ENCODE measurements around the gene SUCLG1. TPM values are rescaled to one million over a fixed set of nuclear protein-coding genes. Genes with fewer than 3 reads are reported as not detected.

Gene SUCLG1
- total RNA-seq, 1 experiment from 2014 or later = 105 TPM

DNA sequence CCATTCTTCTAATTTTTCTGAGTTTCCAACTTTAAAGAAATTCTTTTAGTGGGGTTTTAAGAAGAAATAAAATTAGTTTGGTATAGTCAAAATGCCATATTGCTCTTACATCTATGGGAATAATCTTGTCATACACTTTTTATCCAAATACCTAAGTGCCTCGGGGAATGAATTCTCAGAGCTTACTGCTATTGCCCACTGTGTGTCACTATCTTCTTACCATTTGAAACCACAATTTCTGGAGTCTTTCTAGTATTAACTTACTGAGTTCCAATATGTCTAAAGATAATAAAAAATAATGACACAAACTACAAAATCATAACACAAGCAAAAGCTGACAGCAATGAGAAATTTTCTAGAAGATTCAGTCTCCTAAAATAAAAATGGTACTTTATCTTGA lies 33.5 kb upstream of the SUCLG1 start:
- BruUV-seq (replicated peaks) = no TSS peak
- TF ChIP-seq, protein P1, sequence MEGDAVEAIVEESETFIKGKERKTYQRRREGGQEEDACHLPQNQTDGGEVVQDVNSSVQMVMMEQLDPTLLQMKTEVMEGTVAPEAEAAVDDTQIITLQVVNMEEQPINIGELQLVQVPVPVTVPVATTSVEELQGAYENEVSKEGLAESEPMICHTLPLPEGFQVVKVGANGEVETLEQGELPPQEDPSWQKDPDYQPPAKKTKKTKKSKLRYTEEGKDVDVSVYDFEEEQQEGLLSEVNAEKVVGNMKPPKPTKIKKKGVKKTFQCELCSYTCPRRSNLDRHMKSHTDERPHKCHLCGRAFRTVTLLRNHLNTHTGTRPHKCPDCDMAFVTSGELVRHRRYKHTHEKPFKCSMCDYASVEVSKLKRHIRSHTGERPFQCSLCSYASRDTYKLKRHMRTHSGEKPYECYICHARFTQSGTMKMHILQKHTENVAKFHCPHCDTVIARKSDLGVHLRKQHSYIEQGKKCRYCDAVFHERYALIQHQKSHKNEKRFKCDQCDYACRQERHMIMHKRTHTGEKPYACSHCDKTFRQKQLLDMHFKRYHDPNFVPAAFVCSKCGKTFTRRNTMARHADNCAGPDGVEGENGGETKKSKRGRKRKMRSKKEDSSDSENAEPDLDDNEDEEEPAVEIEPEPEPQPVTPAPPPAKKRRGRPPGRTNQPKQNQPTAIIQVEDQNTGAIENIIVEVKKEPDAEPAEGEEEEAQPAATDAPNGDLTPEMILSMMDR (IDR thresholded peaks at IDR 0.05; ENCODE audit: unreplicated experiment) = peak; percentile 27
- intact Hi-C loops (cut with micrococcal nuclease) = loop anchor here (10.0 kb wide), 1 partner anchor 802 kb away; no protein-coding TSS in a partner anchor
- H3K9me3 Mint-ChIP-seq (ENCODE audit: unreplicated experiment) = no peaks in the 10 kb centered on the region
- ChIA-PET POLR2A (interaction anchor here (0.7 kb wide), 1 partner anchor 365 kb away, joined by 3 read pairs; no protein-coding TSS in a partner anchor), CTCF (interaction anchor here (0.6 to 1.5 kb wide), 5 partner anchors 9 to 397 kb away, joined by 3 to 4 read pairs (median 3); no protein-coding TSS in a partner anchor)
- H3K27ac Mint-ChIP-seq (ENCODE audit: low read depth, unreplicated experiment) = no peak overlapping the region
- no peaks in the 10 kb centered on the region for H3K36me3 Mint-ChIP-seq (ENCODE audit: insufficient read depth, unreplicated experiment)
- DNase-seq (ENCODE audit: unreplicated experiment) = no peak
- no peaks in the 10 kb centered on the region for H3K27me3 Mint-ChIP-seq (ENCODE audit: insufficient read depth, unreplicated experiment)
- peaks cover 16% of the 10 kb centered on the region for H3K4me1 Mint-ChIP-seq (ENCODE audit: insufficient read depth, unreplicated experiment)
- H3K4me3 Mint-ChIP-seq (ENCODE audit: unreplicated experiment) = no peak overlapping the region

DNA sequence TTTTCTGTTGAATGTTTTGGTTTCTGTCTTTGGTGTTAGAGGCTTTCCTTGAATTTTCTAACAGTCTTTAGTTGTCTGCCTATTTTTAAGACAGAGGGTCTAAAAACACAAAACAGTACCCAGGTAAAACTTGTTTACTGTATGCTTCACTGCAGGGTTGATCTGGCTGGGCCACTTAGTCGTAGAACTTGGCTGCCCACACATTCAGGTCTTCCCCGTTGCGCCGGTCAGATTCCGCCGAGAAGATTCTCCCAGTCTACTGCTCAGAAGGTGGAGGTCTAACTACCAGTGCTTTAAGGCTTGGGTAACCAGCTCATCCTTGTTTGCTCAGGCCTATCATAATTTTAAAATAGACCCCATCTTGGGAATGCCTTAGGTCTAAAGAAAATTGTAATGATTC lies 32.7 kb upstream of the SUCLG1 start:
- POLR2A ChIA-PET = interaction anchor here (1.6 kb wide), 1 partner anchor 14 kb away, joined by 3 read pairs; no protein-coding TSS in a partner anchor
- CTCF ChIA-PET = interaction anchor here (0.7 to 1.5 kb wide), 7 partner anchors 9 to 806 kb away, joined by 3 to 8 read pairs (median 5); no protein-coding TSS in a partner anchor
- peaks cover 13% of the 10 kb centered on the region for H3K4me1 Mint-ChIP-seq (ENCODE audit: insufficient read depth, unreplicated experiment)
- DNase-seq (ENCODE audit: unreplicated experiment) = no peak
- H3K4me3 Mint-ChIP-seq (ENCODE audit: unreplicated experiment) = no peak overlapping the region
- no peaks in the 10 kb centered on the region for H3K27me3 Mint-ChIP-seq (ENCODE audit: insufficient read depth, unreplicated experiment)
- intact Hi-C loops (cut with micrococcal nuclease) = loop anchor here (10.0 kb wide), 1 partner anchor 803 kb away; no protein-coding TSS in a partner anchor
- no peaks in the 10 kb centered on the region for H3K36me3 Mint-ChIP-seq (ENCODE audit: insufficient read depth, unreplicated experiment)
- no TSS peak for BruUV-seq (replicated peaks)
- TF ChIP-seq, protein P1 (IDR thresholded peaks at IDR 0.05; ENCODE audit: unreplicated experiment) = no peak
- H3K27ac Mint-ChIP-seq (ENCODE audit: low read depth, unreplicated experiment) = no peak overlapping the region
- H3K9me3 Mint-ChIP-seq (ENCODE audit: unreplicated experiment) = no peaks in the 10 kb centered on the region

DNA sequence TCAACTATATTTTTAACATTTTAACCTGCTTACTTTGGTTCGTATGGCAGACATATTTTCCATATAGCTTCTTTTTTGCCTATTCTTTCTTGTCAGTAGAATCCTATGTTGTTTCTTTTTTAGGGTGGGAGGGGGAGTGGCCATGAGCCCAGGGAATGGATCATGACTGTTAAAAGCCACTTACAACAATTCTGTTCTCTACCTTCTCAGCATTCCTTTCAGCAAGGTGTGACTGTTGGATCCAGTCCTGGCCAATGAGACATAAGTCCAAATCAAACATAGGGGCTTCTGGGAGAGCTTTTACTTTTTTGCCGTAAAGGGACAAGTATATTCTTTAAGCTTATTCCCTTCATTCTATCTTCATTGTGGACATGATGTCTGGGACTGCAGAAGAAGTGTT lies 32.2 kb upstream of the SUCLG1 start:
- Mint-ChIP-seq H3K4me3 (ENCODE audit: unreplicated experiment) (no peak overlapping the region), H3K9me3 (ENCODE audit: unreplicated experiment) (no peaks in the 10 kb centered on the region), H3K36me3 (ENCODE audit: insufficient read depth, unreplicated experiment) (no peaks in the 10 kb centered on the region), H3K4me1 (ENCODE audit: insufficient read depth, unreplicated experiment) (peaks cover 11% of the 10 kb centered on the region), H3K27ac (ENCODE audit: low read depth, unreplicated experiment) (no peak overlapping the region), H3K27me3 (ENCODE audit: insufficient read depth, unreplicated experiment) (no peaks in the 10 kb centered on the region)
- BruUV-seq (replicated peaks) = no TSS peak
- ChIA-PET CTCF (interaction anchor here (0.7 to 1.5 kb wide), 6 partner anchors 8 to 807 kb away, joined by 3 to 8 read pairs (median 5); no protein-coding TSS in a partner anchor), POLR2A (interaction anchor here (1.6 kb wide), 1 partner anchor 14 kb away, joined by 3 read pairs; no protein-coding TSS in a partner anchor)
- TF ChIP-seq, protein P1 (IDR thresholded peaks at IDR 0.05; ENCODE audit: unreplicated experiment) = no peak
- DNase-seq (ENCODE audit: unreplicated experiment) = no peak
- intact Hi-C loops (cut with micrococcal nuclease) = loop anchor here (10.0 kb wide), 1 partner anchor 804 kb away; no protein-coding TSS in a partner anchor

DNA sequence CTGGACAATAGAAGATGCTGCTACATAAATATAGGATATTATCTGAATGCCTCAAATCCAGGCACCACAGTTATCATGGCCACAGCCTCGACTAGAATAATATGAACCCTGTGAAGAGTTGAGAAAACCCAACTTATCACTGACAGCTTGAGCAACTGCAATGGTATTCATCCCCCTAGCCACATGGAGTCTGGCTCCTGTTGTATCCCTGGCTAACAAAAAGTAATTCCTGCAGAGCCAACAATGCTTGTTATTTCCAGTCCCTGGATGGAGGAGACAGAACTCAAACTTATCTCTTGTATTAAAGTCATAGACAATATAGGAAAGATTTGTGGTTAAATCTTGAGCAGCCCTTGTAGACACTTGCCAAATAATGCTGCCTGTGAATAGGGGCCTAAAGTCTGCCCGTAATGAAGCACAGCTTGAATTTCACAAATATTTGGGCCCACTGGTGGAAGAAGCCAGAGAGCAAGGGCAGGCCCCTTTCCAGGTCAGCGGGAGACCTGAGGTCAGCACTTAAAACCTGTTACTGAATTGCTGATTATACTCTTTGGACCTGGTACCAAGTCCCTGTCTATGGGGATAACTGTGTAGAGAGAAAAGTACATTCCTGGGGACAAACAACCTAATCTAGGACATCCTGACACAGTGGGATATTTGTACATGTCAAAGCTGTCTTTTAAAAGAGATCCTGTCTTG lies 28.4 kb upstream of the SUCLG1 start:
- Mint-ChIP-seq H3K27me3 (ENCODE audit: insufficient read depth, unreplicated experiment) (no peaks in the 10 kb centered on the region), H3K4me3 (ENCODE audit: unreplicated experiment) (no peak overlapping the region), H3K36me3 (ENCODE audit: insufficient read depth, unreplicated experiment) (no peaks in the 10 kb centered on the region), H3K9me3 (ENCODE audit: unreplicated experiment) (no peaks in the 10 kb centered on the region), H3K27ac (ENCODE audit: low read depth, unreplicated experiment) (no peak overlapping the region), H3K4me1 (ENCODE audit: insufficient read depth, unreplicated experiment) (no peaks in the 10 kb centered on the region)
- intact Hi-C loops (cut with micrococcal nuclease) = no loop called here
- TF ChIP-seq, protein P1 (IDR thresholded peaks at IDR 0.05; ENCODE audit: unreplicated experiment) = no peak
- no peak for DNase-seq (ENCODE audit: unreplicated experiment)
- CTCF ChIA-PET = no interaction called here
- BruUV-seq (replicated peaks) = no TSS peak
- POLR2A ChIA-PET = interaction anchor here (1.4 kb wide), 1 partner anchor 28 kb away, joined by 4 read pairs; the partner anchor contains the start of gene SUCLG1
